GM18498 (cell line): ENCODE results near the gene BAAT.

Experiments used
- ATAC-seq: cut with Tn5 transposase; IDR thresholded peaks from one replicate; pipeline ENCODE4 v1.9.1; 2021; ENCODE audit warnings: mild to moderate bottlenecking, moderate library complexity; ENCODE audit not compliant: unreplicated experiment

The BAAT gene

DNA sequence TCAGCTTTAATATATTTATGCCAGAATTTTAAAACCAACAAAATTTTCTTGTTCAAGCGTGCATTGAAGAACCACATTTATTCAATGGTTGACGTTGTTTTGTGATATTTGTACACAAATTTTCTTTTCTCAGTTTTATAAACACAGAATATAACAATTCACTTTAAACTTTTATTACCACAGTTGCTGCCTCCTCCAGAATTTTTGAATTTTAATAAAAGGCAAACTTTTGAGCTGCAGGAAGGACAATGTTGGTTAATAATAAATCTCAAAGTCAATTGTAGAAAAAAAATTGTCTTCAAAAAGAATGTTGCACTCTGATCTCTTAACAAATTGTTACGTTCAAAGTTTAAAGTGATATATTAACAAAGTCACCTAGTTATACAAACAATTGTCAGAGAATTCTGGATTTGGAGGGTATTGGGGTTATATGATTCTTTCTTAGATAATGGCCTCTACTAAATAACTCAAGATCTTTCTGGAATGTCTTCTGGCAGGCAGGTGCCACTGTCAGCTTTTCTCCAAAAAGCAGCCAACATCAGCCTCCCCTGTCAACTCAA is 60.5 kb downstream of the BAAT start:
- no peak for ATAC-seq

GRCh38 chr9:101323129-101323528 is 61.7 kb downstream of the BAAT start:
- no peak for ATAC-seq

DNA sequence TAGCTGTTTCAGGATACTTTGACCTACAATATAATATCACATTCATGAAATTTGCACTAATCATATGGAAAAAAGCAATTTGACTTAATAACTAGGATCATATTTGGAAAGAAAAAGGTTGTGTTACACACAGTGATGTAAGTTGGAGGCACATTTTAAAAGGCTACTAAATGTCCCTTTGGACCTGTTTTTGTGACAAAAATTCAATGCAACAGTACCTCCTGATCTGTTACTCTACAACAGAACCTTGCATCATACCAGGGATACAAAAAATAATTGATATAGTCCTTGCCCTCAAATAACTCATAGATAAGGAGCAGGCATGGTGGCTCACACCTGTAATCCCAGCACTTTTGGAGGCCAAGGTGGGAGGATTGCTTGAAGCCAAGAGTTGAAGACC is 67.1 kb downstream of the BAAT start:
- no peak for ATAC-seq

DNA sequence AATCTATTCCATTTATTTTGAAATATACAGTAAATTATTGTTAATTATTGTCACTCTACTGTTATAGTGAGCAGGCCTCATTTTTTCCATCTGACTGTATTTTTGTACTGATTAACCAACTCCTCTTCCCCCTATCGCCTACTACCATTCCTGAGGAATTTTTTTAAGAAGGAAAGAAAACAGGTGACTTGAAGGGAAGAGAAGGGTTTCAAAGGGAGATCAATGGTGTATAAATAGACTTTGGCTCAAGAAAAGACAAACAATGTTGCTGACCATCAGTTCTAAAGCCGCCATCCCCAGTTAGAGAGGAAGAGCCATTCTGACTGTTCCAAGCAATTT is 69.7 kb downstream of the BAAT start:
- ATAC-seq, result no peak

GRCh38 chr9:101312661-101313060 is 72.1 kb downstream of the BAAT start:
- no peak for ATAC-seq

GRCh38 chr9:101311758-101312420 is 72.9 kb downstream of the BAAT start:
- peak; percentile 81 for ATAC-seq

DNA sequence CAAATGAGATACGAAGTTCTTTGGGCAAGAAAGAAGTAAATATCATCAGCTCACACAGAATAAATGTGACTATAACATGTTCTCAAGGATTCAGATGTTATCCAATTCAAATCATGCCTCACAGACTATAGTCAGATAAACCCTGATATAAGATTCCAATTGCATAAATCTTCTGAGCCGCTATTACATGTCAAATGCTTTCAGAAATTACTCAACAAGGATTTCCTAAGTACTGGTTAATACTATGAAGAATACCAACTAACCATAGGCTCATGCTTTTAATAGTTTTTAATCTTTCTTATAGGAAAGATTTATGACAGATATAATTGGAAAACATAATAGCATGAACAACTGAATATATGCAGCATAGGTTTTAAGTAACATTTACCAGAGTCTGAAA is 73.6 kb downstream of the BAAT start:
- ATAC-seq, result no peak
